Measurements from ENCODE around the gene TMEM81. TPM values are rescaled to one million over a fixed set of nuclear protein-coding genes. Genes with fewer than 3 reads are reported as not detected.

Gene TMEM81
- total and polyA plus RNA-seq, 2 of the 8 experiments (the other 6 are each of a cell fraction or from before 2014, with no cell fraction given), result 2.1 to 5.9 TPM

DNA sequence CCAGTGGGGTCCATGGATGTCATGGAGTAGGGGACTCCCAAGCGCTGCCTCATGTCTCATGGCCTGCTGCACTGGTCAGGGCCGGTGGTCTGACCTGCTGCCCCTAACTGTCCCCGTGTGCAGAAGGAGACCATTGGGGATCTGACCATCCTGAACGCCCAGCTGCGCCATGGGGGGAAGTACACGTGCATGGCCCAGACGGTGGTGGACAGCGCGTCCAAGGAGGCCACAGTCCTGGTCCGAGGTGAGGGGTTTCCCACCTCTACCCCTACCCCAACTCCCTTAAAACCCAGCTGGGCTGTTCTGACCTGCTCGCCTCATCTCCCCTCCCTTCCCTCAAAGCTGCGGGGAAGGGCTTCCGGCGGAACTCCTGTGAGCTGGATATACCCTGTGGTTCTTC is 18.6 kb downstream of the TMEM81 start:
- Histone ChIP-seq H3K56ac (replicated peaks; ENCODE audit: insufficient read length, low read depth, low read length) (no peak overlapping the region), H3K4me2 (ENCODE audit: insufficient read depth in 1 of 2, low read depth in 2 of 2, low read length in 2 of 2) (no peak overlapping the region), H4K5ac (ENCODE audit: insufficient read length, low read depth, low read length) (no peak overlapping the region), H2BK5ac (ENCODE audit: low read depth, low read length) (no peak overlapping the region), H2BK12ac (ENCODE audit: low read depth, low read length) (no peak overlapping the region), H3K9ac (replicated peaks in 1 of 4; ENCODE audit: extremely low read depth in 1 of 4, low read depth in 3 of 4, low read length in 3 of 4) (no peak overlapping the region), H3K9me3 (ENCODE audit: insufficient read depth in 2 of 2, low read depth in 1 of 2, low read length in 1 of 2) (no peaks in the 10 kb centered on the region), H2BK20ac (ENCODE audit: low read length) (no peak overlapping the region), H2BK15ac (ENCODE audit: low read length) (no peak overlapping the region), H3K23me2 (ENCODE audit: low read depth, low read length) (no peaks in the 10 kb centered on the region), H3K18ac (ENCODE audit: extremely low read depth, low read length) (no peak overlapping the region), H2BK120ac (replicated peaks; ENCODE audit: low read depth, low read length) (no peak overlapping the region), H3K36me3 (ENCODE audit: control insufficient read depth in 2 of 4, insufficient read depth in 4 of 4, low read length in 3 of 4) (no peaks in the 10 kb centered on the region), H4K8ac (ENCODE audit: extremely low read depth, insufficient read depth, low read length) (no peak overlapping the region), H3K27me3 (replicated peaks in 1 of 4; ENCODE audit: control insufficient read depth in 3 of 4, extremely low read depth in 1 of 4, insufficient read depth in 3 of 4, low read length in 3 of 4) (no peaks in the 10 kb centered on the region), H3K4me1 (replicated peaks in 1 of 4; ENCODE audit: control insufficient read depth in 3 of 4, insufficient read depth in 4 of 4, low read length in 3 of 4) (peaks cover 0 to 4% (median 2%) of the 10 kb centered on the region in 4 experiments; a peak in 4 of 7 replicates), H3K4ac (replicated peaks; ENCODE audit: insufficient read length, low read depth, low read length) (no peak overlapping the region), H3K14ac (ENCODE audit: insufficient read length) (no peak overlapping the region), H2AFZ (ENCODE audit: low read length) (no peak overlapping the region), H2AK5ac (ENCODE audit: low read depth, low read length) (no peak overlapping the region), H3K23ac (ENCODE audit: insufficient read length) (no peak overlapping the region), H3K79me1 (ENCODE audit: low read depth, low read length) (no peaks in the 10 kb centered on the region), H4K20me1 (replicated peaks in 1 of 2; ENCODE audit: control insufficient read depth in 1 of 2, insufficient read depth in 2 of 2, low read length in 2 of 2) (peaks cover 0 to 1% of the 10 kb centered on the region in 2 experiments), H4K91ac (replicated peaks; ENCODE audit: insufficient read length, low read length) (no peak overlapping the region), H3K4me3 (ENCODE audit: extremely low read depth in 1 of 4, insufficient read depth in 2 of 4, low read depth in 3 of 4, low read length in 4 of 4) (no peak overlapping the region), H3K79me2 (ENCODE audit: control insufficient read depth in 1 of 2, insufficient read depth in 2 of 2, low read length in 2 of 2) (no peaks in the 10 kb centered on the region), H3K27ac (ENCODE audit: low read depth, low read length) (no peak overlapping the region)
- DNase-seq (ENCODE audit: low read depth in 1 of 2, low spot score in 2 of 2), result no peak
- CTCF ChIA-PET (ENCODE audit: partially characterized antibody), result interaction anchor here (0.7 to 38.9 kb wide), 22 partner anchors 9 to 271 kb away, joined by 3 to 1336 read pairs (median 4); no protein-coding TSS in a partner anchor
- FAIRE-seq, result no peak
- no peak for TF ChIP-seq SP1 (IDR thresholded peaks at IDR 0.05; ENCODE audit: low read depth, low read length)
- no peak for TF ChIP-seq SUZ12 (IDR thresholded peaks at IDR 0.05; ENCODE audit: low read length)
- TF ChIP-seq, protein P1, sequence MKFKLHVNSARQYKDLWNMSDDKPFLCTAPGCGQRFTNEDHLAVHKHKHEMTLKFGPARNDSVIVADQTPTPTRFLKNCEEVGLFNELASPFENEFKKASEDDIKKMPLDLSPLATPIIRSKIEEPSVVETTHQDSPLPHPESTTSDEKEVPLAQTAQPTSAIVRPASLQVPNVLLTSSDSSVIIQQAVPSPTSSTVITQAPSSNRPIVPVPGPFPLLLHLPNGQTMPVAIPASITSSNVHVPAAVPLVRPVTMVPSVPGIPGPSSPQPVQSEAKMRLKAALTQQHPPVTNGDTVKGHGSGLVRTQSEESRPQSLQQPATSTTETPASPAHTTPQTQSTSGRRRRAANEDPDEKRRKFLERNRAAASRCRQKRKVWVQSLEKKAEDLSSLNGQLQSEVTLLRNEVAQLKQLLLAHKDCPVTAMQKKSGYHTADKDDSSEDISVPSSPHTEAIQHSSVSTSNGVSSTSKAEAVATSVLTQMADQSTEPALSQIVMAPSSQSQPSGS (IDR thresholded peaks at IDR 0.05; ENCODE audit: low read length), result no peak
- TF ChIP-seq CTBP2 (IDR thresholded peaks at IDR 0.05; ENCODE audit: borderline replicate concordance, insufficient read depth, insufficient read length, low read length), result no peak
- WGBS, 2 experiments (ENCODE audit: extremely low coverage in 1 of 2, insufficient coverage in 1 of 2, insufficient read length in 1 of 2, insufficient replicate concordance in 2 of 2, low coverage in 1 of 2, low lambda C conversion rate in 2 of 2, missing lambda C conversion rate in 1 of 2), result 82% methylated on average over 14 of the region's 14 CpGs; no CpG with 5 or more reads in 1 of the 2 experiments
- POLR2A ChIA-PET (ENCODE audit: partially characterized antibody), result interaction anchor here (0.8 kb wide), 1 partner anchor 9 kb away, joined by 3 read pairs; no protein-coding TSS in a partner anchor
